Smooth muscle cell (in vitro differentiated cells): ENCODE data around the gene RFX4. TPM values are rescaled to one million over a fixed set of nuclear protein-coding genes. Genes with fewer than 3 reads are reported as not detected.
A peak's percentile ranks its signal among the peaks of the same experiment; 100 is the strongest.

ENCODE experiments used
- DNase-seq: peaks from one replicate; lab custom pipeline; 2025; ENCODE audit not compliant: unreplicated experiment; lab: John Stamatoyannopoulos, UW
- H2AFZ ChIP-seq: fragments of 200-600 bp; sonication (generic); 2 replicates; pipeline ENCODE4 v1.6.0; 2016; ENCODE audit warnings: antibody characterized with exemption, low read depth, mild to moderate bottlenecking
- H3F3A ChIP-seq: fragments of 200-600 bp; sonication (generic); 2 replicates; pipeline ENCODE4 v1.6.0; 2017; ENCODE audit warnings: antibody characterized with exemption, low read depth
- H3K27ac ChIP-seq: fragments of 200-600 bp; sonication (generic); 2 replicates; pipeline ENCODE4 v1.5.1; 2016; ENCODE audit warnings: low read depth, mild to moderate bottlenecking
- H3K27me3 ChIP-seq: fragments of 200-600 bp; sonication (generic); 2 replicates; pipeline ENCODE4 v1.6.1; 2016; ENCODE audit warnings: low read depth, mild to moderate bottlenecking
- H3K36me3 ChIP-seq: fragments of 200-600 bp; sonication (generic); 2 replicates; pipeline ENCODE4 v1.5.1; 2016; ENCODE audit warnings: low read depth
- H3K4me1 ChIP-seq: fragments of 200-600 bp; sonication (generic); 2 replicates; pipeline ENCODE4 v1.5.1; 2016; ENCODE audit warnings: low read depth
- H3K4me2 ChIP-seq: fragments of 200-600 bp; sonication (generic); 2 replicates; pipeline ENCODE4 v1.6.0; 2016; ENCODE audit warnings: mild to moderate bottlenecking
- H3K4me3 ChIP-seq: fragments of 200-600 bp; sonication (generic); 2 replicates; pipeline ENCODE4 v1.5.1; 2016; ENCODE audit warnings: mild to moderate bottlenecking
- H3K79me2 ChIP-seq: fragments of 200-600 bp; sonication (generic); 2 replicates; pipeline ENCODE4 v1.6.0; 2016; ENCODE audit warnings: low read depth, mild to moderate bottlenecking
- H3K9ac ChIP-seq: fragments of 200-600 bp; sonication (generic); 2 replicates; pipeline ENCODE4 v1.6.0; 2016; ENCODE audit warnings: low read depth
- H3K9me3 ChIP-seq: fragments of 200-600 bp; sonication (generic); replicated peaks from 2 replicates; pipeline ENCODE4 v1.5.1; 2016; ENCODE audit warnings: low read depth
- H4K20me1 ChIP-seq: fragments of 200-600 bp; sonication (generic); 2 replicates; pipeline ENCODE4 v1.6.0; 2016; ENCODE audit warnings: low read depth
- CTCF ChIP-seq: fragments of 200-600 bp; sonication (generic); IDR thresholded peaks from 2 replicates; pipeline ENCODE4 v1.5.1; 2017; ENCODE audit warnings: borderline replicate concordance, mild to moderate bottlenecking, antibody characterized with exemption; ENCODE audit not compliant: insufficient read depth, poor library complexity, severe bottlenecking
- WGBS: methylation state at CpG from one replicate; pipeline ENCODE4 v1.1.7; 2016; ENCODE audit warnings: low lambda C conversion rate; 5-methylcytosine and 5-hydroxymethylcytosine counted together
- polyA plus RNA-seq: library from polyadenylated mRNA; unstranded; fragments of >200 nt; fragmentation: Nextera tagmentation; extraction: Ambion mirVana; gene quantifications from 2 replicates; pipeline ENCODE4 v1.2.1, GENCODE V29; 2016
- total RNA-seq: library from RNA; depleted of rRNA; stranded (reverse); fragments of >200 nt; gene quantifications from 2 replicates; pipeline ENCODE4 v1.2.3, GENCODE V29; 2014

Gene RFX4
- total and polyA plus RNA-seq, 2 experiments from 2014 or later: not detected

GRCh38 chr12:106682594-106683234 is 99.9 kb downstream of the RFX4 start:
- 63% methylated on average over 4 of the region's 4 CpGs for WGBS
- DNase-seq: no peak

DNA sequence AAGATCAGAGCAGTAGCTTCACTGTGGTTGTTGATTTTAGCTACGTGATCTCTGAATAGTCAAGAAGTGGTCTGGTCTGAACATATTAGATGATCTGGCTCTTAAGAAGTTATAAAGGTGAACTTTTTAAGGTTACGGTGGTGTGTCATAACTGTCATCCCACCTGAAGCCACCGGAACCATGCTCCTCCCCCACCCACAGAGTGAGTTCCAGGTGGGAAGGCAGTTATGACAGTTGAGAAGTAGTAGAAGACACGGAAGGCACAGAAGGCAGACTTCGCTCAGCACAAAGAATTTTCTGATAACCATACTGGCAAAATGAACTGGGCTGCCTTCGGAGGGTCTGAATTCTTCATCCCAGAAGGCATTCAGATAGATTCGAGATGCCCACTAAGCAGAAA is 101.7 kb downstream of the RFX4 start:
- DNase-seq: no peak
- Histone ChIP-seq H3K36me3 (no peaks in the 10 kb centered on the region), H3K9me3 (no peaks in the 10 kb centered on the region), H3K4me3 (no peak overlapping the region), H3K27me3 (peaks cover 6% of the 10 kb centered on the region), H3F3A (no peaks in the 10 kb centered on the region), H4K20me1 (no peaks in the 10 kb centered on the region), H3K4me2 (no peak overlapping the region), H2AFZ (no peak overlapping the region), H3K9ac (no peak overlapping the region), H3K79me2 (no peaks in the 10 kb centered on the region), H3K27ac (no peak overlapping the region), H3K4me1 (no peaks in the 10 kb centered on the region)
- WGBS: 82% methylated on average over 7 of the region's 7 CpGs
- no peak for TF ChIP-seq CTCF

More at GRCh38 chr12:106682594-106683234, 99.9 kb downstream of the RFX4 start:
- H3K27ac ChIP-seq: no peak overlapping the region
- H3K36me3 ChIP-seq: no peaks in the 10 kb centered on the region
- no peak overlapping the region for H3K9ac ChIP-seq
- no peaks in the 10 kb centered on the region for H3K9me3 ChIP-seq
- TF ChIP-seq CTCF: peak; percentile 20
- H3K4me1 ChIP-seq: no peaks in the 10 kb centered on the region
- H2AFZ ChIP-seq: no peak overlapping the region
- H4K20me1 ChIP-seq: no peaks in the 10 kb centered on the region
- H3K79me2 ChIP-seq: no peaks in the 10 kb centered on the region
- no peaks in the 10 kb centered on the region for H3F3A ChIP-seq
- no peak overlapping the region for H3K4me2 ChIP-seq
- no peak overlapping the region for H3K4me3 ChIP-seq
- H3K27me3 ChIP-seq: peaks cover 6% of the 10 kb centered on the region

DNA sequence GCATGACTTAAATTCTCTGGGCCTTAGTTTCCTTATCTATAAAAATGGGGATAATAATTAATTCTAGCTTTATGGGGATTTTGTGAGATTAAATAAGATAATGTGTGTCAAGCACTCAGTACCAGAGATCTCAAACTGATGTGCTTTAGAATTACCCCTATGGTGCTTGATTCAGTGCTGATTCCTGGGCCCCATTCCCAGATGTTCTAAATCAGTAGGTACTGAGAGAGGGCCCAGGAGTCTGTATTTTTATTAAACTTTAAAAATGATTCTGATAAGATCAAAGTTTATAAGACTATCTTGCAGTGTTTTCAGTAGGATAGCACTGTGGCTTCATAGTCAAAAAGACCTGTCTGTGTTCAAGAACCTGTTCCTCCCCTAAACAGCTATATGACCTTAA is 102.6 kb downstream of the RFX4 start:
- DNase-seq: no peak
- no peaks in the 10 kb centered on the region for H4K20me1 ChIP-seq
- no peaks in the 10 kb centered on the region for H3K9me3 ChIP-seq

More for the DNA sequence above, 102.6 kb downstream of the RFX4 start:
- Histone ChIP-seq H3F3A (no peaks in the 10 kb centered on the region), H3K9ac (no peak overlapping the region), H3K27ac (no peak overlapping the region), H3K79me2 (no peaks in the 10 kb centered on the region), H3K4me2 (no peak overlapping the region), H3K4me1 (no peaks in the 10 kb centered on the region), H3K36me3 (no peaks in the 10 kb centered on the region), H3K27me3 (peaks cover 1% of the 10 kb centered on the region), H3K4me3 (no peak overlapping the region), H2AFZ (no peak overlapping the region)
- TF ChIP-seq CTCF: no peak
